NCI-H510A (cell line): ENCODE results near the gene MRPL28.
"Not testable (repeated sequence)": the region's sequence is repeated elsewhere in the genome, so short reads cannot be mapped to it uniquely, and the experiment has no call there.

Source experiments
- DNase-seq: peaks from one replicate; lab custom pipeline; 2025; lab: John Stamatoyannopoulos, UW

The MRPL28 gene

DNA sequence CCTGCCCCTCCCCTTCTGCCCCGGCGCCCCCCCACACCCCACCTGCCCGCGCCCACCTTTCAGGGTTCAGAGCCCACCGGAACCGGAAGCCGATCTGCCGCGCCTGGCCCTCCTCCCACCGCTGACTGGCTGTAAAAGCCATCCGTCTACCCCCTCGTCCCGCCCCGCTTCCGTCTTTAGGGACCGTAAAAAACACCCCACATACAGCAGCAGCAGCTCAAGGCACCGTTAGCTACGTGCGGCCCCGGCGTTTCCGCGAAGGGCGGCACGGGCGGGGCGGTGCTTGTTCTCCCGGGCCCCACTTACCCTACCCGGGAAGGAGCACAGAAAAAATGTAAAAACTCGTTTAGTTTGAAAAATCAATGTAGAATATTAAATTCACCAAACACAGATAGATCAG, at the start of gene MRPL28:
Gene MRPL28, minus strand, starts transcription at position 96 of the 400 bp plus-strand sequence. CDS start 320 bp downstream, outside the sequence.
- DNase-seq = peak; percentile 79

- DNase-seq = not testable (repeated sequence)
Observed at GRCh38 chr16:415170-415498, 44.8 kb upstream of the MRPL28 start.

DNA sequence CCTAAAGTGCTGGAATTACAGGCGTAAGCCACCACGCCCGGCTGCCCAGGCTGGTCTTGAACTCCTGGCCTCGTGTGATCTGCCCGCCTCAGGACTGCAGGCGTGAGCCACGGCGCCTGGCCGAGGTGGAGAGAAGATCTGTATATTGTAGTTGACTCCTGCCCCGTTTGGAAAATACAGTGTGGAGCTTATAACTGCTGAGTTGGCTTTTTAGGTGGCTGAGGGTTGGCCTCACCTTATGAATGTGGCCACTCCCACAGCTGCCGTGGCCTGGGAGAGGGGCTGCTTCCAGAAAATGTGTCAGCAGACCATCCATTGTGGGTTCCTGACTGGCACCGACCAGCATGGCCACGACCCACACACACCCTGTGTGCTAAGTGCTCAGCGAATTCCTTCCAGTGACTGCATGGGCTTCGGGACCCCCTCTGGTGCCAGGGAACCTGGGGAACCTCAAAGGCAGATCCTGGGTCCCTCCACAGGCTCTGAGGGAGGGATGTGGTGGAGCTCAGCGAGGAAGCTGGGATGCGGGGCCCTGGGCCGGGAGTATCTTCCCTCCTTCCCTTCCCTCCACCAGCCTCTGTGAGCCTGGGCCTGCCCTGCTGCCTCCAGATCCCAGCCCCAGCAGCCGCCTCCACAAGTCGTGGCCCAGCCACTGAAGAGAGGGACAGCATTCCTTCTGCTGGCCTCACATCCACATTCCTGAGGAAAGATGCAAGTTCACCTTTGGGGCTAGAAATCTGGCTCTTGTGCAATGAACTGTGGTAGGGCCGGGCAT, 44.2 kb upstream of the MRPL28 start:
- no peak for DNase-seq

- DNase-seq = no peak
Observed at GRCh38 chr16:411576-412265, 41.4 kb upstream of the MRPL28 start.

GRCh38 chr16:410516-411178, 40.3 kb upstream of the MRPL28 start:
- no peak for DNase-seq

DNA sequence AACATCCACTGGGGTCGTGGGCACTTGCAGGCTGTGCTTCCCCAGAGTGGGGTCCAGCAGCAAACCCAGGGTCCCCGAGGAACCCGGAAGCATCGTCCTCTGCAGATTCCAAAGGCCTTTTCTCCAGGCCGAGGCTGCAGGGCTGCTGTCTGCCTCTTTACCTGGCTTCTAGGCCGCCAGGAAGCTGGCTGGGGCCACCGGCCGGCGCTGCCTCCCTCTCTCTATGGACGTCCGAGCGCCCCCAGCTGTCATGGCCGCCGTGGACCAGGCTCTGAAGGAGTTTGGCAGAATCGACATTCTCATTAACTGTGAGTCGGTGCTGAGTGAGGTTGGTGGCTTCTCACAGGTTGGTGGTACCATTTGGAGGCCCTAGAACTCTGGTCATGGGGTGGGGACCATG, 36.9 kb upstream of the MRPL28 start:
- no peak for DNase-seq

DNA sequence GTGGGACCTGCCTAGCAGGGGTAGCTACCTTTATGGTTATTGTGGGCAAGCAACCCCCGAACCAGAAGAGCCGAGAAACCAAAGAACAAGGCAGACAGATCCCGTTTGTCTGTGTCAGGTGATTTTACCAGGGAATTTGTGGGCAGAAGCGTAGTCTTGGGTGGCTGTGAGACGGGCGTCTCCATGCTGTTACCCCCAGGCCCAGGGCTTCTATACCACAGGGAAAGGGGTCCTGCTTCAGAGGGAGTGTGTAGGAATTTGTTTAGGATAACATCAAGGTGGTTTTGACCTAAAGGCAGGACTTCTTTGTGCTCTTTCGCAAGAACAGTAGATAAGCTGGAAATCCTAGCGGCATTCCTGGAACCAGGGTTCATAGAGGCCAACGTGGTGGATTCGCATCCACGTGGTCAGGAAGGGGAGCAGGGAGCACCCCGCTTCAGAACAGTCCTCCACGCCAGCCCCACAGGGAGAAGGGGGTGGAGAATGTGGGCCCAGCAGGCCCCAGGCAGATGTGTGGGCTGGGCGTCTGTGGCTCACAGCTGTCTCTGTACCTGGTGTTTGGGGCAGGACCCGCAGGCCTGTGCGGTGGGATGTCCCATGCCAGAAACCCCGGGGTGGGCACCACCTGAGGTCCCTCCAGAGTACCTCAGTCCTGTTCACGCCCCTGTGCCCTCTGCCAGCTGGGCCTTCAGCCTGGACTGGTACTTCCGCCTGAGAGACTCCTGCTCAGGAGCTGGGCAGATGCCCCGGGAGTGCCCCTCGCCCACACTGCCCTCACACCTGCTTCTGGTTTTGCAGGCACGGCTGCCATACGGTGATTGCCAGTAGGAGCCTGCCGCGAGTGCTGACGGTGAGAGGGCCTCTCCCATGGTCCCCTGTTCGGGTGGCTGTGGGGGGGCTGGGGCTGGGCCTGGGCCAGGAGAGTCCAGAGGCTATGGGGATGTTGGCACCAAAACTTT, 35.5 kb upstream of the MRPL28 start:
- DNase-seq = no peak

DNA sequence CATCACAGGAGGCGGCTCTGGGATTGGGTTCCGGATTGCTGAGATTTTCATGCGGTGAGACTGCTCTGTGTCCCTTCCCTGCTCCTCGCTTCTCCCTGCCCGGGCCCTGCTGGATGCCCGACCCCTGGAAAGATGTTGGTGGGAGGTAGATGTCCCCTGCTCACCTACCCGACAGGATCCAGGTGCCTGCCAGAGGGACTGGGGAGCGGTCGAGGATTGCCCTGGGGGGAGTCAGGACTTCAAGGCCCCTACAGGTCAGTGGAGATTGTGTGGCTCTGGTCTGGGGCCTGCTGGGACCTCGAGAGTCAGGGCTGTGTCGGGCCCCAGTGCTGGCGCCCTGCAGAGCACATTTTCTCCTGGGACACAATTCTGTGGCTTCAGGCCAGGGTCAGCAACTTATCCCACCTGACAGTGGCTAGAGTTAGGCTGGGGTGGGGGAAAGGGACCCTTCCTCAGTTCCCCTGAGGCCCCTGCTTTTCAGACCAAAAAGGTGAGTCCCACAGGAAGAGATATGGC, 34.7 kb upstream of the MRPL28 start:
- no peak for DNase-seq

- no peak for DNase-seq
Observed at GRCh38 chr16:401468-402348, 31.4 kb upstream of the MRPL28 start, which contains the start of gene DECR2. Gene DECR2 (plus strand): TSS chr16:401885. CDS start chr16:401964, 79 bp downstream.

- no peak for DNase-seq
Observed at GRCh38 chr16:400061-400591, 29.8 kb upstream of the MRPL28 start.

- DNase-seq = no peak
Observed at GRCh38 chr16:399340-400019, 29.1 kb upstream of the MRPL28 start.

- DNase-seq = no peak
Observed at GRCh38 chr16:398561-399339, 28.4 kb upstream of the MRPL28 start.

DNA sequence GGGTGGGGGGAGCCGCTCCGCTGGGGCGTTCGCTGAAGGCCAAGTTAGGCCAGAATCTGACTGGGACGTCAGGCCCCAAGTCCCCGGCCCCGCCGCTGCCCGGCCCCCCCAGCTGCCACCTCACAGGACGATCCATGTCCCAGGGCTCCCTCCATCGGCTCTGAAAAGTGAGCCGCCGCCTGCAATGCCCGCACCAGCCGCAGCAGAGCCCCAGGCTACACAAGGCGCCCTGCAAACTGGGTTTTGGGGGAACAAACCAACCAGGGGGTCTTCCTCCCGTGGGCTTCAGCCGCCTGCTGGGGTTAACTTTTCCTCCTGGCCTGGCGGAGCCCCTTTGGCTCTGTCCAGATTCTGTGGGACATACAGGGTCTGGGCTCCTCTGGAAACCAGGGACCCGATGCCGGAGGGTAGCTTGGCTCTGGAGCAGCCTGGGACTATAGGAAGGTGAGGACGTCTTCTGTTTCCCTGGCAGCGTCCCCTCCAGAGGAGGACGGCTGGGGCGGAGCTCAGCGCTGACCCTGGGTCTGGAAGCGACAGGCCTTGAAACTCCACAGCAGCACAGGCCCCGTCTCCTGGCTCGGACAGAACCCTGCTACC, 27.5 kb upstream of the MRPL28 start:
- DNase-seq = no peak

GRCh38 chr16:397135-397661, 26.9 kb upstream of the MRPL28 start, which contains the start of gene NME4:
Gene NME4 (plus strand): TSS chr16:397199. CDS start chr16:397223, 24 bp downstream.
- DNase-seq = no peak

GRCh38 chr16:396605-397004, 26.3 kb upstream of the MRPL28 start:
- no peak for DNase-seq

DNA sequence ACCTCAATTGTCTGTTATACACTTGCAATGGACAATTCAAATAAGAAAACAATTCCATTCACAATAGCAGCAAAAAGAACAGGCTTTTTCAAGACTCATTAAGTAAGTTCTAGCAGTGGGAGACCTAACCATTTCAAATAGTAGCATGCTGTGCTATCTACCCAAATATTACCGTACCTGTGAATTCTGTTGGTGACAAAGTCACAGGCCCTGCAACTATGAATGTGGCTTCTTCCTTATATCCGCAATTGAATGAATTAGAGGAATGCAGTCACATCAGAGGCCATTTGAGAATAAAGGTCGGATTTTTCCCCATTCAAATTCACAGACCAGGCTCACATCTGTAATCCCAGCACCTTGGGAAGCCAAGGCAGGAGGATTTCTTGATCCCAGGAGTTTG, 25.9 kb upstream of the MRPL28 start:
- DNase-seq = no peak

GRCh38 chr16:392450-393030, 22.2 kb upstream of the MRPL28 start:
- no peak for DNase-seq

DNA sequence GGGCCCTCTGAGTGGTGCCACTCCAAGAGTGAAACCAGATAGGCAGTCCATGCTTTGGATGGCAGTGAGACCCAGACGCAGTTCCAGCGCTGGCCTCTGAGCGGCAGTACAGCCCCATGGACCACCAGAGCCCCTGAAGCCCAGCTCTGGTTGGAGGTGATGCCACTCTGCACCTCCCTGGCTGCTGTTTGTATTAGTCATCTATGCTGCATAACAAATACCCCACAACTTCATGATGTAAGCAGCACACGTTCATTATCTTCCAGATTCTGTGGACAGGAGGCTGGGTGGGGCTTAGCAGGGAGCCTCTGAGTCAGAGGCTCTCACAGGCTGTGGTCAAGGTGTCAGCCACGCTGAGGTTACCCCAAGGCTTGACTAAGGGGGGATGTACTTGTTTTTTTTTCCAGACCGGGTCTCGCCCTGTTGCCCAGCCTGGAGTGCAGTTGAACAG, 21.6 kb upstream of the MRPL28 start:
- no peak for DNase-seq
